H1 (cell line): Measurements from ENCODE around the gene IRX4. TPM values are rescaled to one million over a fixed set of nuclear protein-coding genes. Genes with fewer than 3 reads are reported as not detected.

Experiments
- CTCF ChIA-PET: fragments of 300-600 bp; sonication (Branson Sonifier 250); formaldehyde crosslinking; loops from one replicate; lab custom pipeline; 2021; ENCODE audit not compliant: partially characterized antibody; lab: Charles Lee
- POLR2A ChIA-PET: fragments of 300-600 bp; sonication (Branson Sonifier 250); formaldehyde crosslinking; loops from one replicate; lab custom pipeline; 2021; ENCODE audit warnings: inconsistent platforms; ENCODE audit not compliant: partially characterized antibody; lab: Charles Lee
- DNase-seq, 2 experiments: peaks; one replicate each; pipeline versions ENCODE4 v3.0.0 to v3.0.0-alpha.2; 2010 to 2022; ENCODE audit warnings: low spot score in 2 of 2, low read depth in 1 of 2, mixed read lengths in 1 of 2
- FAIRE-seq: peaks from 2 replicates; lab custom pipeline; 2011; peaks lifted over from hg19 to GRCh38; lab: Jason Lieb, UNC
- H2AFZ ChIP-seq: 2 replicates; pipeline ENCODE4 v1.8.1; 2012; ENCODE audit warnings: low read length, inconsistent platforms
- H2AK5ac ChIP-seq: 2 replicates; pipeline ENCODE4 v1.6.1; 2013; ENCODE audit warnings: low read depth, low read length
- H2BK120ac ChIP-seq: replicated peaks from 2 replicates; pipeline ENCODE3; 2013; ENCODE audit warnings: low read depth, low read length, inconsistent platforms
- H2BK12ac ChIP-seq: 2 replicates; pipeline ENCODE4 v1.6.1; 2013; ENCODE audit warnings: low read depth, low read length
- H2BK15ac ChIP-seq: 2 replicates; pipeline ENCODE4 v1.6.1; 2013; ENCODE audit warnings: low read length
- H2BK20ac ChIP-seq: 2 replicates; pipeline ENCODE4 v1.6.1; 2013; ENCODE audit warnings: low read length
- H2BK5ac ChIP-seq: 2 replicates; pipeline ENCODE4 v1.6.1; 2013; ENCODE audit warnings: low read depth, low read length
- H3K14ac ChIP-seq: 2 replicates; pipeline ENCODE4 v1.6.1; 2013; ENCODE audit warnings: inconsistent platforms; ENCODE audit not compliant: insufficient read length
- H3K18ac ChIP-seq: 2 replicates; pipeline ENCODE4 v1.6.1; 2013; ENCODE audit warnings: low read length; ENCODE audit errors: extremely low read depth
- H3K23ac ChIP-seq: 2 replicates; pipeline ENCODE4 v1.6.1; 2013; ENCODE audit warnings: inconsistent platforms; ENCODE audit not compliant: insufficient read length
- H3K23me2 ChIP-seq: 2 replicates; pipeline ENCODE4 v1.6.1; 2013; ENCODE audit warnings: low read depth, low read length
- H3K27ac ChIP-seq: 2 replicates; pipeline ENCODE4 v1.6.1; 2011; ENCODE audit warnings: low read depth, low read length, inconsistent platforms
- H3K27me3 ChIP-seq, 4 experiments: replicated peaks in 1 of 4; 1 replicate in 1 of 4; 2 replicates in 3 of 4; pipeline versions ENCODE4 v1.6.1 to v1.8.1; 2011 to 2013; ENCODE audit warnings: low read length in 3 of 4, mild to moderate bottlenecking in 3 of 4, inconsistent platforms in 2 of 4, mixed read lengths in 2 of 4, moderate library complexity in 1 of 4; ENCODE audit not compliant: control insufficient read depth in 3 of 4, insufficient read depth in 3 of 4; ENCODE audit errors: extremely low read depth in 1 of 4
- H3K36me3 ChIP-seq, 4 experiments: 2 replicates each; pipeline versions ENCODE4 v1.6.1 to v1.8.1; 2011 to 2013; ENCODE audit warnings: mild to moderate bottlenecking in 4 of 4, low read length in 3 of 4, moderate library complexity in 2 of 4, control low read depth in 1 of 4, inconsistent platforms in 1 of 4; ENCODE audit not compliant: insufficient read depth in 4 of 4, control insufficient read depth in 2 of 4
- H3K4ac ChIP-seq: replicated peaks from 2 replicates; pipeline ENCODE3; 2013; ENCODE audit warnings: low read length, low read depth, mixed read lengths, inconsistent platforms; ENCODE audit not compliant: insufficient read length
- H3K4me1 ChIP-seq, 4 experiments: replicated peaks in 1 of 4; 1 replicate in 1 of 4; 2 replicates in 3 of 4; pipeline versions ENCODE4 v1.6.1 to v1.8.1; 2011 to 2013; ENCODE audit warnings: low read length in 3 of 4, inconsistent platforms in 2 of 4, mixed read lengths in 1 of 4; ENCODE audit not compliant: insufficient read depth in 4 of 4, control insufficient read depth in 3 of 4
- H3K4me2 ChIP-seq, 2 experiments: 2 replicates each; pipeline versions ENCODE4 v1.6.1 to v1.8.1; 2011 to 2013; ENCODE audit warnings: low read depth in 2 of 2, low read length in 2 of 2, control low read depth in 1 of 2, inconsistent platforms in 1 of 2, mild to moderate bottlenecking in 1 of 2; ENCODE audit not compliant: insufficient read depth in 1 of 2
- H3K4me3 ChIP-seq, 4 experiments: fragments of 200-600, 300-600 bp in 1 of 4; sonication (generic), shearing (Covaris generic), sonication (Bioruptor Twin) in 1 of 4; 2 replicates each; pipeline versions ENCODE4 v1.5.1 to v1.8.1; 2011 to 2016; ENCODE audit warnings: low read length in 4 of 4, low read depth in 3 of 4, control low read depth in 2 of 4, inconsistent platforms in 2 of 4, mild to moderate bottlenecking in 2 of 4, mixed read lengths in 1 of 4, moderate library complexity in 1 of 4; ENCODE audit not compliant: insufficient read depth in 2 of 4; ENCODE audit errors: extremely low read depth in 1 of 4
- H3K56ac ChIP-seq: replicated peaks from 2 replicates; pipeline ENCODE3; 2013; ENCODE audit warnings: low read depth, mild to moderate bottlenecking, mixed read lengths, low read length, inconsistent platforms; ENCODE audit not compliant: insufficient read length
- H3K79me1 ChIP-seq: 2 replicates; pipeline ENCODE4 v1.6.1; 2013; ENCODE audit warnings: low read depth, low read length, control low read depth
- H3K79me2 ChIP-seq, 2 experiments: 2 replicates each; pipeline versions ENCODE4 v1.6.1 to v1.8.1; 2012 to 2013; ENCODE audit warnings: low read length in 2 of 2, mild to moderate bottlenecking in 2 of 2, inconsistent platforms in 1 of 2; ENCODE audit not compliant: insufficient read depth in 2 of 2, control insufficient read depth in 1 of 2
- H3K9ac ChIP-seq, 4 experiments: replicated peaks in 1 of 4; 1 replicate in 1 of 4; 2 replicates in 3 of 4; pipeline versions ENCODE4 v1.6.1 to v1.8.1; 2011 to 2013; ENCODE audit warnings: low read depth in 3 of 4, low read length in 3 of 4, control low read depth in 2 of 4, mild to moderate bottlenecking in 2 of 4, moderate library complexity in 2 of 4, inconsistent platforms in 1 of 4; ENCODE audit errors: extremely low read depth in 1 of 4
- H3K9me3 ChIP-seq, 2 experiments: 2 replicates each; pipeline versions ENCODE4 v1.6.1 to v1.8.1; 2012 to 2013; ENCODE audit warnings: mild to moderate bottlenecking in 2 of 2, moderate library complexity in 2 of 2, control low read depth in 1 of 2, inconsistent platforms in 1 of 2, low read depth in 1 of 2, low read length in 1 of 2, mixed read lengths in 1 of 2; ENCODE audit not compliant: insufficient read depth in 2 of 2
- H4K20me1 ChIP-seq, 2 experiments: replicated peaks in 1 of 2; 2 replicates each; pipeline versions ENCODE3 to v1.8.1; 2011 to 2013; ENCODE audit warnings: inconsistent platforms in 2 of 2, low read length in 2 of 2, mild to moderate bottlenecking in 1 of 2; ENCODE audit not compliant: insufficient read depth in 2 of 2, control insufficient read depth in 1 of 2
- H4K5ac ChIP-seq: 2 replicates; pipeline ENCODE4 v1.6.1; 2013; ENCODE audit warnings: low read length, low read depth, mixed read lengths, inconsistent platforms; ENCODE audit not compliant: insufficient read length
- H4K8ac ChIP-seq: 2 replicates; pipeline ENCODE4 v1.8.0; 2013; ENCODE audit warnings: mild to moderate bottlenecking, moderate library complexity, low read length, inconsistent platforms; ENCODE audit not compliant: insufficient read depth; ENCODE audit errors: extremely low read depth
- H4K91ac ChIP-seq: replicated peaks from 2 replicates; pipeline ENCODE3; 2013; ENCODE audit warnings: low read length, mixed read lengths, inconsistent platforms; ENCODE audit not compliant: insufficient read length
- BRCA1 ChIP-seq: IDR thresholded peaks from 2 replicates; pipeline ENCODE4 v1.6.1; 2012; ENCODE audit warnings: low read depth, low read length, improper control_type of control experiment
- CTBP2 ChIP-seq: IDR thresholded peaks from 2 replicates; pipeline ENCODE4 v1.7.0; 2011; ENCODE audit warnings: borderline replicate concordance, mild to moderate bottlenecking, moderate library complexity, mixed read lengths, low read length; ENCODE audit not compliant: insufficient read depth, insufficient read length
- EZH2 ChIP-seq: fragments of 200-600 bp; sonication (generic); IDR thresholded peaks from 2 replicates; pipeline ENCODE4 v1.7.1; 2012; ENCODE audit warnings: low read depth, mild to moderate bottlenecking, moderate library complexity, low read length, inconsistent platforms; ENCODE audit not compliant: severe bottlenecking
- HDAC2 ChIP-seq, 2 experiments: fragments of 300-600 bp in 1 of 2; sonication (generic) in 1 of 2; IDR thresholded peaks; 2 replicates each; pipeline ENCODE4 v1.6.1; 2011 to 2012; ENCODE audit warnings: low read depth in 2 of 2, low read length in 2 of 2, mild to moderate bottlenecking in 2 of 2, moderate library complexity in 2 of 2, borderline replicate concordance in 1 of 2, inconsistent platforms in 1 of 2
- KDM5A ChIP-seq: fragments of 200-600 bp; IDR thresholded peaks from 2 replicates; pipeline ENCODE4 v1.7.1; 2012; ENCODE audit warnings: mild to moderate bottlenecking, low read length, inconsistent platforms, mixed read lengths
- RBBP5 ChIP-seq: IDR thresholded peaks from 2 replicates; pipeline ENCODE4 v1.7.1; 2012; ENCODE audit warnings: low read depth, mild to moderate bottlenecking, inconsistent platforms, low read length, moderate library complexity, borderline replicate concordance
- TAF7 ChIP-seq: optimal IDR thresholded peaks from 2 replicates; pipeline ENCODE3; 2011; ENCODE audit warnings: low read depth, mild to moderate bottlenecking, inconsistent platforms, low read length, moderate library complexity, borderline replicate concordance
- YY1 ChIP-seq: IDR thresholded peaks from 2 replicates; pipeline ENCODE4 v1.6.1; 2011; ENCODE audit warnings: low read depth, mild to moderate bottlenecking, low read length
- WGBS, 2 experiments: shearing (Covaris generic) in 1 of 2; methylation state at CpG; one replicate each; pipeline versions ENCODE4 v1.1.6 to v1.1.7; 2013 to 2015; ENCODE audit warnings: low lambda C conversion rate in 2 of 2, mixed read lengths in 2 of 2, inconsistent platforms in 1 of 2, low coverage in 1 of 2, missing lambda C conversion rate in 1 of 2; ENCODE audit not compliant: insufficient replicate concordance in 2 of 2, insufficient coverage in 1 of 2, insufficient read length in 1 of 2; ENCODE audit errors: extremely low coverage in 1 of 2, missing lambda C conversion rate in 1 of 2; 5-methylcytosine and 5-hydroxymethylcytosine counted together
- polyA plus RNA-seq, 7 experiments: library from polyadenylated mRNA; depleted of rRNA in 3 of 7; stranded (reverse) in 5 of 7; unstranded in 2 of 7; fragments of >200 nt in 5 of 7; fragments of 200-250 nt in 2 of 7; gene quantifications; 1 replicate in 5 of 7; 2 replicates in 1 of 7; 4 replicates in 1 of 7; pipeline versions ENCODE4 v1.2.1 to v1.2.3, GENCODE V29; 2011 to 2013; ENCODE audit warnings: missing spikeins in 2 of 7, mixed read lengths in 2 of 7
- total RNA-seq: library from RNA; stranded (reverse); fragmentation: NEBNext Ultra II Directional; extraction: Animal tissue kit (Norgen Biotek cat#: 25700); gene quantifications from 2 replicates; pipeline ENCODE4 v1.2.1, GENCODE V29; 2021
- TF ChIP-seq, protein P1 (sequence below), 3 experiments: IDR thresholded peaks; 1 replicate in 2 of 3; 2 replicates in 1 of 3; pipeline versions ENCODE4 v1.5.1 to v1.6.1; 2011; ENCODE audit warnings: low read length in 3 of 3, mild to moderate bottlenecking in 3 of 3, inconsistent platforms in 2 of 3, low read depth in 1 of 3, moderate library complexity in 1 of 3; ENCODE audit not compliant: insufficient read depth in 1 of 3; ENCODE audit errors: control extremely low read depth in 1 of 3

IRX4 gene
- total and polyA plus RNA-seq, 2 of the 8 experiments (the other 6 are each of a cell fraction or from before 2014, with no cell fraction given) = 0.45 to 1.2 TPM

- Histone ChIP-seq H2BK120ac (no peak overlapping the region), H3K14ac (no peak overlapping the region), H3K27ac (no peak overlapping the region), H3K4me2 (peak overlapping the region in 1 of 2 experiments; percentile 96; a peak in 1 of 4 replicates), H3K23me2 (peaks cover 6% of the 10 kb centered on the region; the same call in 1 of the 2 replicates), H3K9ac (no peak overlapping the region), H2BK15ac (0 out of 2 replicates have a peak overlapping the region, but pooled peaks have one; percentile 72), H2AK5ac (no peak overlapping the region), H3K56ac (no peak overlapping the region), H3K18ac (no peak overlapping the region), H3K9me3 (no peaks in the 10 kb centered on the region), H4K8ac (no peak overlapping the region), H3K23ac (no peak overlapping the region), H3K79me2 (no peaks in the 10 kb centered on the region), H2BK5ac (no peak overlapping the region), H4K5ac (no peak overlapping the region), H2BK12ac (no peak overlapping the region), H3K4me1 (peaks cover 0 to 15% (median 10%) of the 10 kb centered on the region in 4 experiments; a peak in 5 of 7 replicates), H4K20me1 (peaks cover 0 to 2% of the 10 kb centered on the region in 2 experiments), H4K91ac (no peak overlapping the region), H2AFZ (no peak overlapping the region), H3K4ac (no peak overlapping the region), H2BK20ac (no peak overlapping the region), H3K27me3 (peaks cover 10 to 88% (median 63%) of the 10 kb centered on the region in 4 experiments), H3K79me1 (no peaks in the 10 kb centered on the region), H3K36me3 (no peaks in the 10 kb centered on the region), H3K4me3 (no peak overlapping the region)
- 82% methylated on average over 20 of the region's 23 CpGs; no CpG with 5 or more reads in 1 of the 2 experiments for WGBS, 2 experiments
- ChIA-PET CTCF (interaction anchor here (0.7 to 1.4 kb wide), 4 partner anchors 9 to 184 kb away, joined by 3 to 4 read pairs (median 3); no protein-coding TSS in a partner anchor), POLR2A (interaction anchor here (1.1 kb wide), 1 partner anchor 25 kb away, joined by 3 read pairs; no protein-coding TSS in a partner anchor)
- FAIRE-seq (no peak), DNase-seq (no peak)
- TF ChIP-seq BRCA1 = no peak
- TF ChIP-seq CTBP2 = no peak
- TF ChIP-seq KDM5A = no peak
- TF ChIP-seq, protein P1, sequence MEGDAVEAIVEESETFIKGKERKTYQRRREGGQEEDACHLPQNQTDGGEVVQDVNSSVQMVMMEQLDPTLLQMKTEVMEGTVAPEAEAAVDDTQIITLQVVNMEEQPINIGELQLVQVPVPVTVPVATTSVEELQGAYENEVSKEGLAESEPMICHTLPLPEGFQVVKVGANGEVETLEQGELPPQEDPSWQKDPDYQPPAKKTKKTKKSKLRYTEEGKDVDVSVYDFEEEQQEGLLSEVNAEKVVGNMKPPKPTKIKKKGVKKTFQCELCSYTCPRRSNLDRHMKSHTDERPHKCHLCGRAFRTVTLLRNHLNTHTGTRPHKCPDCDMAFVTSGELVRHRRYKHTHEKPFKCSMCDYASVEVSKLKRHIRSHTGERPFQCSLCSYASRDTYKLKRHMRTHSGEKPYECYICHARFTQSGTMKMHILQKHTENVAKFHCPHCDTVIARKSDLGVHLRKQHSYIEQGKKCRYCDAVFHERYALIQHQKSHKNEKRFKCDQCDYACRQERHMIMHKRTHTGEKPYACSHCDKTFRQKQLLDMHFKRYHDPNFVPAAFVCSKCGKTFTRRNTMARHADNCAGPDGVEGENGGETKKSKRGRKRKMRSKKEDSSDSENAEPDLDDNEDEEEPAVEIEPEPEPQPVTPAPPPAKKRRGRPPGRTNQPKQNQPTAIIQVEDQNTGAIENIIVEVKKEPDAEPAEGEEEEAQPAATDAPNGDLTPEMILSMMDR (IDR thresholded peaks at IDR 0.05; ENCODE audit: control extremely low read depth in 1 of 3, insufficient read depth in 1 of 3, low read depth in 1 of 3, low read length in 3 of 3) = no peak
- TF ChIP-seq RBBP5 = no peak
- no peak for TF ChIP-seq TAF7
- TF ChIP-seq EZH2 = no peak
- no peak for TF ChIP-seq YY1
- TF ChIP-seq HDAC2 (IDR thresholded peaks at IDR 0.05; ENCODE audit: borderline replicate concordance in 1 of 2, low read depth in 2 of 2, low read length in 2 of 2) = no peak
Measured at GRCh38 chr5:1852324-1852947, 30.3 kb downstream of the IRX4 start.
